ENCODE data around the gene SMARCD3.

- TF ChIP-seq POLR2A (IDR thresholded peaks at IDR 0.05) (no peak), CTCF (IDR thresholded peaks at IDR 0.05) (no peak)
Measured at GRCh38 chr7:151286148-151286547, 37.7 kb upstream of the SMARCD3 start.

All from testis (tissue), 2 donors.